HepG2 (cell line): ENCODE measurements around the gene SLC16A9. TPM values are rescaled to one million over a fixed set of nuclear protein-coding genes. Genes with fewer than 3 reads are reported as not detected.

Source experiments
- ATAC-seq: fragments of 200-7000 bp; cut with Tn5 transposase; 3 replicates; pipeline ENCODE4 v1.9.1; 2020; ENCODE audit warnings: mild to moderate bottlenecking, moderate library complexity
- BruUV-seq: library from RNA; stranded (reverse); fragments of 400-500 nt; replicated peaks from 2 replicates; lab custom pipeline; 2021; lab: Mats Ljungman, UMichigan
- CTCF ChIA-PET: fragments of 300-600 bp; formaldehyde crosslinking; extraction: SDS; loops from one replicate; lab custom pipeline; 2021; ENCODE audit warnings: low total read pairs, inconsistent platforms, low intra/inter-chr PET ratio; lab: Yijun Ruan, JAX
- POLR2A ChIA-PET: fragments of 350-600 bp; sonication (Branson Sonifier 250); formaldehyde crosslinking; loops from one replicate; lab custom pipeline; 2020; ENCODE audit warnings: antibody characterized with exemption, inconsistent platforms; lab: Yijun Ruan, JAX
- DNase-seq: peaks from one replicate; pipeline ENCODE4 v3.0.0-alpha.2; 2015; ENCODE audit warnings: low spot score
- FAIRE-seq: peaks from 3 replicates; lab custom pipeline; 2011; peaks lifted over from hg19 to GRCh38; lab: Jason Lieb, UNC
- H2AFZ ChIP-seq: one replicate; pipeline ENCODE4 v1.6.1; 2011; ENCODE audit warnings: low read length, inconsistent platforms
- H3K27ac ChIP-seq: fragments of 300-600 bp; 3 replicates; pipeline ENCODE4 v1.8.0; 2011; ENCODE audit warnings: mixed run types, mild to moderate bottlenecking, mixed read lengths, low read length, inconsistent platforms; ENCODE audit not compliant: insufficient read depth; ENCODE audit errors: extremely low read length
- H3K27me3 ChIP-seq, 2 experiments: fragments of 200-600 bp in 1 of 2; 2 replicates in 1 of 2; 3 replicates in 1 of 2; pipeline versions ENCODE4 v1.6.0 to v1.8.0; 2011; ENCODE audit warnings: low read length in 2 of 2, mild to moderate bottlenecking in 2 of 2, moderate library complexity in 2 of 2, inconsistent platforms in 1 of 2; ENCODE audit not compliant: insufficient read depth in 2 of 2, control insufficient read depth in 1 of 2
- H3K36me3 ChIP-seq, 2 experiments: fragments of 200-600 bp in 1 of 2; replicated peaks in 1 of 2; 2 replicates in 1 of 2; 3 replicates in 1 of 2; pipeline versions ENCODE4 v1.5.1 to v1.8.0; 2011; ENCODE audit warnings: low read length in 2 of 2, inconsistent platforms in 1 of 2; ENCODE audit not compliant: insufficient read depth in 2 of 2, control insufficient read depth in 1 of 2
- H3K4me1 ChIP-seq: 2 replicates; pipeline ENCODE4 v1.5.1; 2012; ENCODE audit warnings: low read length, inconsistent platforms; ENCODE audit not compliant: insufficient read depth
- H3K4me2 ChIP-seq: 2 replicates; pipeline ENCODE4 v1.6.0; 2011; ENCODE audit warnings: low read depth, low read length, inconsistent platforms
- H3K4me3 ChIP-seq, 3 experiments: fragments of 200-600 bp in 1 of 3; sonication (generic), shearing (Covaris generic) in 1 of 3; replicated peaks in 1 of 3; 2 replicates each; pipeline ENCODE4 v1.5.1; 2011 to 2016; ENCODE audit warnings: low read length in 3 of 3, inconsistent platforms in 2 of 3, low read depth in 2 of 3, mild to moderate bottlenecking in 2 of 3, control low read depth in 1 of 3, mixed read lengths in 1 of 3; ENCODE audit not compliant: insufficient read depth in 1 of 3
- H3K79me2 ChIP-seq: one replicate; pipeline ENCODE4 v1.6.1; 2011; ENCODE audit warnings: low read length, inconsistent platforms; ENCODE audit not compliant: insufficient read depth
- H3K9ac ChIP-seq: 2 replicates; pipeline ENCODE4 v1.6.0; 2011; ENCODE audit warnings: mild to moderate bottlenecking, low read depth, low read length, inconsistent platforms; ENCODE audit not compliant: insufficient read depth
- H3K9me3 ChIP-seq: 2 replicates; pipeline ENCODE4 v1.5.1; 2012; ENCODE audit warnings: mild to moderate bottlenecking, low read length
- H4K20me1 ChIP-seq: 2 replicates; pipeline ENCODE4 v1.6.0; 2011; ENCODE audit warnings: inconsistent platforms, mild to moderate bottlenecking, low read length, moderate library complexity; ENCODE audit not compliant: insufficient read depth
- HDAC2 ChIP-seq: sonication (generic); formaldehyde crosslinking; IDR thresholded peaks from 2 replicates; pipeline ENCODE4 v1.4.0; 2020; ENCODE audit warnings: missing genetic modification reagents
- HES4 ChIP-seq: sonication (generic); formaldehyde crosslinking; IDR thresholded peaks from 2 replicates; pipeline ENCODE4 v1.9.0; 2021; ENCODE audit warnings: mild to moderate bottlenecking, missing genetic modification reagents, borderline replicate concordance
- HOXA7 ChIP-seq: sonication (generic); formaldehyde crosslinking; IDR thresholded peaks from 2 replicates; pipeline ENCODE4 v1.8.1; 2022; ENCODE audit warnings: mild to moderate bottlenecking, missing genetic modification reagents, moderate library complexity
- ZKSCAN1 ChIP-seq: fragments of 150-350 bp; IDR thresholded peaks from 2 replicates; pipeline ENCODE4 v1.6.1; 2014; ENCODE audit warnings: low read length
- ZNF205 ChIP-seq: IDR thresholded peaks from 2 replicates; pipeline ENCODE4 v1.6.1; 2018; ENCODE audit warnings: missing biosample characterization, missing genetic modification reagents
- ZNF460 ChIP-seq: sonication (generic); formaldehyde crosslinking; IDR thresholded peaks from 2 replicates; pipeline ENCODE4 v1.5.1; 2020; ENCODE audit warnings: missing genetic modification reagents, mild to moderate bottlenecking, borderline replicate concordance
- ZNF670 ChIP-seq: sonication (generic); formaldehyde crosslinking; IDR thresholded peaks from 2 replicates; pipeline ENCODE4 v1.8.0; 2022; ENCODE audit warnings: mild to moderate bottlenecking, missing genetic modification reagents, borderline replicate concordance
- WGBS: methylation state at CpG from one replicate; pipeline ENCODE4 v1.1.6; 2017; ENCODE audit warnings: low lambda C conversion rate; 5-methylcytosine and 5-hydroxymethylcytosine counted together
- in situ Hi-C: cut with HindIII; loops from 2 replicates; pipeline ENCODE4 v1.10.0; 2017; ENCODE audit warnings: low pct_unique_long_range_greater_than_20kb; ENCODE audit not compliant: extremely low pct_ligation_motif_present
- intact Hi-C: fragments of 100-400 bp; cut with micrococcal nuclease; formaldehyde crosslinking; loops from one replicate; pipeline ENCODE4 v1.10.0; 2022; ENCODE audit not compliant: unreplicated experiment
- polyA plus RNA-seq, 8 experiments: library from polyadenylated mRNA; depleted of rRNA in 3 of 8; stranded (reverse) in 7 of 8; unstranded in 1 of 8; fragments of >200 nt; fragmentation: Illumina TruSeq in 4 of 8; extraction: Trizol in 4 of 8; gene quantifications; 2 replicates each; pipeline versions ENCODE4 v1.2.1 to v1.2.3, GENCODE V29; 2011 to 2016; ENCODE audit warnings: low read depth in 4 of 8, missing spikeins in 1 of 8, mixed read lengths in 1 of 8; ENCODE audit not compliant: insufficient read depth in 1 of 8
- total RNA-seq, 5 experiments: library from RNA; depleted of rRNA; stranded (reverse); fragments of >200 nt; fragmentation: Illumina TruSeq; extraction: Trizol; gene quantifications; 2 replicates each; pipeline ENCODE4 v1.2.3, GENCODE V29; 2016; ENCODE audit warnings: low read depth in 1 of 5
- TF ChIP-seq, protein P1 (sequence below): sonication (generic); formaldehyde crosslinking; IDR thresholded peaks from 2 replicates; pipeline ENCODE4 v1.5.1; 2020; ENCODE audit warnings: missing genetic modification reagents, mild to moderate bottlenecking, borderline replicate concordance

SLC16A9 gene
- total and polyA plus RNA-seq, 2 of the 13 experiments (the other 11 are each of a cell fraction or from before 2014, with no cell fraction given) = 0.01 to 0.09 TPM

DNA sequence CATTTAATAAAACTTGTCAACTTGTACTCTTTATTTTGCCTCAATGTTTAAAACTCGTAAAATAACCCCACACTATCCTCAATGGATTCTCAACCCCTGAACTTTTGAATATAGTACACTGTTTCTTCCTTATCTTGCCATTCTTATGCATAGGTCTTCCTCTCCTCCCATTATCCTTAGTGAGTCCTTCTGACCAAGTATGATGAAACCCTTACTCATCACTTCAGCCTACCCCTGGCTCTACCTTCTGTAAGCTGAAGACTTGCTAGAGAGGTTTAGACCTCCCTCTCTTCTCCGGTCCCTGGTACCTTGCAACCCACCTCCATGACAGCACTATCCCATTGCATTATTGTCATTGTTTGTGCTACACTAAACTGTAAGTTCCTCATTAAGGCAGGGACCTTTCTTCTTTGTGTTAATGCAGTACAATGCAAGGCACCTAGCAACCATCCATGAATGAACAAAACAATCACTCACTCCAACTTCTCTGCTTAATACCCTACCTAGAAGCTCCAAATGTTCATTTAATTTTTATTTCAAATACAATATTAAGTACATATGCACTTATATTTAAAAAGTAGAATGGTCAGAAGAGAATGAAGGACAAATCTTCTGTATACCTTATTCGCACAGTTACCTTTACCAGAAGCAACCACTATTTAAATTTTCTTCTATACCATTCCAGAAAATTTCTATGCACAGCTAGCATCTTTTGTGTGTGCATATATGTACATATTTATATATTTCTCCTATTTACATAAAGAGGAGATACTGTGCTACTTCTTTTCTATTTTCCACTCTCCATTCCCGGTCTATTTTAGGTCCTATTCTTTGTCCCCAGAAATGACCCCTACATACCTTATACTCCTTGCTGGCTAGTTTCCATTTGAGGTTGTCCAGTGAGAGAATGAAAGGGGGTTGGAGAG lies 77.5 kb downstream of the SLC16A9 start:
- intact Hi-C loops = no loop called here
- no peak overlapping the region for H3K4me3 ChIP-seq
- no peaks in the 10 kb centered on the region for H3K36me3 ChIP-seq
- no peak for FAIRE-seq
- no peaks in the 10 kb centered on the region for H3K4me1 ChIP-seq
- no peaks in the 10 kb centered on the region for H3K9me3 ChIP-seq
- TF ChIP-seq ZKSCAN1 = no peak
- no peak for TF ChIP-seq ZNF205 (CRISPR knock-in tag)
- TF ChIP-seq HDAC2 = no peak
- no peak for TF ChIP-seq ZNF670 (CRISPR knock-in tag)
- TF ChIP-seq, all 625 proteins: peak for 0
- Histone ChIP-seq H3K9ac (no peak overlapping the region), H3K27me3 (peaks cover 0 to 3% of the 10 kb centered on the region in 2 experiments; a peak in 1 of 5 replicates), H3K4me2 (no peak overlapping the region), H2AFZ (no peak overlapping the region), H3K79me2 (no peaks in the 10 kb centered on the region), H4K20me1 (no peaks in the 10 kb centered on the region; the same call in 1 of the 2 replicates), H3K27ac (no peak overlapping the region)
- WGBS = 2% methylated on average over 4 of the region's 4 CpGs
- in situ Hi-C loops = no loop called here
- ChIA-PET CTCF (no interaction called here), POLR2A (no interaction called here)
- no TSS peak for BruUV-seq
- DNase-seq (no peak), ATAC-seq (no peak)

DNA sequence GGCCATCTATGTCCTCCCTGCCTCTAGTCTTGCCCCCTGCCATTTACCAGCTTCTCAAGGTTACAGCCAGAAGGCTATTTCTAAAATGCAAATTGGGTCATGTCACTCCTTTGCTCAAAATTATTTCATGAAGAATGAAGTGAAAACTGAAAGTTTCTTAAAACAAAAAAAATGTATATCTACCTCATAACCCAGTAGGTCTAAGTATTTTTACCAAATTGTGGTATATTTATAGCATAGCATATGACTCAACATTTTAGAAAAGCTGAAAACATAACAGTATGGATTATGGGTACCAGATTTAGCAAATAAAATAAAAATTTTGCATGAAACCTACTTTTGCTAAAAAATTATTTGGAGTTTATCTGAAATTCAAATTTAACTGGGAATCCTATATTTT lies 78.4 kb downstream of the SLC16A9 start:
- intact Hi-C loops = no loop called here
- no peak overlapping the region for H2AFZ ChIP-seq
- in situ Hi-C loops = no loop called here
- no peaks in the 10 kb centered on the region for H3K79me2 ChIP-seq
- no peak for TF ChIP-seq HOXA7 (CRISPR knock-in tag)
- no peak for TF ChIP-seq ZNF460 (CRISPR knock-in tag)
- TF ChIP-seq, protein P1, sequence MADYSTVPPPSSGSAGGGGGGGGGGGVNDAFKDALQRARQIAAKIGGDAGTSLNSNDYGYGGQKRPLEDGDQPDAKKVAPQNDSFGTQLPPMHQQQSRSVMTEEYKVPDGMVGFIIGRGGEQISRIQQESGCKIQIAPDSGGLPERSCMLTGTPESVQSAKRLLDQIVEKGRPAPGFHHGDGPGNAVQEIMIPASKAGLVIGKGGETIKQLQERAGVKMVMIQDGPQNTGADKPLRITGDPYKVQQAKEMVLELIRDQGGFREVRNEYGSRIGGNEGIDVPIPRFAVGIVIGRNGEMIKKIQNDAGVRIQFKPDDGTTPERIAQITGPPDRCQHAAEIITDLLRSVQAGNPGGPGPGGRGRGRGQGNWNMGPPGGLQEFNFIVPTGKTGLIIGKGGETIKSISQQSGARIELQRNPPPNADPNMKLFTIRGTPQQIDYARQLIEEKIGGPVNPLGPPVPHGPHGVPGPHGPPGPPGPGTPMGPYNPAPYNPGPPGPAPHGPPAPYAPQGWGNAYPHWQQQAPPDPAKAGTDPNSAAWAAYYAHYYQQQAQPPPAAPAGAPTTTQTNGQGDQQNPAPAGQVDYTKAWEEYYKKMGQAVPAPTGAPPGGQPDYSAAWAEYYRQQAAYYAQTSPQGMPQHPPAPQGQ (CRISPR knock-in tag) = no peak
- TF ChIP-seq HES4 (CRISPR knock-in tag) = no peak
- H3K4me3 ChIP-seq = no peak overlapping the region
- no peak overlapping the region for H3K9ac ChIP-seq
- H3K4me2 ChIP-seq = no peak overlapping the region
- no peaks in the 10 kb centered on the region; the same call in 1 of the 2 replicates for H4K20me1 ChIP-seq
- H3K27ac ChIP-seq = no peak overlapping the region
- peaks cover 0 to 3% of the 10 kb centered on the region in 2 experiments; a peak in 1 of 5 replicates for H3K27me3 ChIP-seq
- ChIA-PET POLR2A (no interaction called here), CTCF (no interaction called here)
- no peaks in the 10 kb centered on the region for H3K36me3 ChIP-seq
- H3K9me3 ChIP-seq = no peaks in the 10 kb centered on the region
- ATAC-seq = no peak
- no peak for DNase-seq
- no TSS peak for BruUV-seq
- H3K4me1 ChIP-seq = no peaks in the 10 kb centered on the region
- no peak for FAIRE-seq
